A673 (cell line): ENCODE results near the gene MYO18B.

ENCODE experiments used
- CTCF ChIP-seq: fragments of 300-800, 200-600 bp; sonication (generic); conservative IDR thresholded peaks from 2 replicates; pipeline ENCODE4 v1.5.1; 2017; ENCODE audit warnings: low read depth, mild to moderate bottlenecking, antibody characterized with exemption, low read length, moderate library complexity, mixed read lengths
- EZH2 ChIP-seq: fragments of 200-600 bp; sonication (generic); IDR thresholded peaks from 2 replicates; pipeline ENCODE4 v1.6.1; 2017; ENCODE audit warnings: borderline replicate concordance, low read depth, mild to moderate bottlenecking, mixed read lengths, antibody characterized with exemption, low read length; ENCODE audit not compliant: poor library complexity, severe bottlenecking

GRCh38 chr22:25791556-25791955 is 49.6 kb downstream of the MYO18B start:
- TF ChIP-seq EZH2 (no peak), CTCF (no peak)
